SK-N-MC (cell line): ENCODE data around the gene SPATA24.

Experiments used
- DNase-seq: peaks from one replicate; pipeline ENCODE4 v3.0.0-alpha.2; 2011; ENCODE audit warnings: low read depth, low spot score
- H3K27ac ChIP-seq: fragments of 200-600 bp; sonication (generic); 2 replicates; pipeline ENCODE4 v1.5.1; 2016; ENCODE audit warnings: mixed run types
- H3K36me3 ChIP-seq: fragments of 200-600 bp; sonication (generic); 2 replicates; pipeline ENCODE4 v1.6.1; 2017; ENCODE audit warnings: antibody characterized with exemption, low read length, mixed read lengths; ENCODE audit not compliant: insufficient read depth
- H3K4me3 ChIP-seq: fragments of 200-600 bp; sonication (generic); 2 replicates; pipeline ENCODE4 v1.5.1; 2016
- H3K9ac ChIP-seq: fragments of 200-600 bp; sonication (generic); 2 replicates; pipeline ENCODE4 v1.8.0; 2017; ENCODE audit warnings: mixed run types, mixed read lengths; ENCODE audit not compliant: insufficient read length
- H3K9me3 ChIP-seq: fragments of 200-600 bp; sonication (generic); 2 replicates; pipeline ENCODE4 v1.6.1; 2017; ENCODE audit warnings: low read depth, mild to moderate bottlenecking, antibody characterized with exemption, low read length, moderate library complexity, mixed read lengths
- EZH2 ChIP-seq: fragments of 200-600 bp; sonication (generic); IDR thresholded peaks from one replicate; pipeline ENCODE4 v1.6.1; 2017; ENCODE audit warnings: antibody characterized with exemption
- FOXP2 ChIP-seq: optimal IDR thresholded peaks from 2 replicates; pipeline ENCODE3; 2011; ENCODE audit warnings: mild to moderate bottlenecking, moderate library complexity; ENCODE audit not compliant: insufficient read depth; ENCODE audit errors: extremely low read length, control extremely low read depth
- POLR2AphosphoS5 ChIP-seq: IDR thresholded peaks from 2 replicates; pipeline ENCODE4 v1.6.1; 2012; ENCODE audit warnings: mild to moderate bottlenecking, low read depth, low read length, borderline replicate concordance

Gene SPATA24

DNA sequence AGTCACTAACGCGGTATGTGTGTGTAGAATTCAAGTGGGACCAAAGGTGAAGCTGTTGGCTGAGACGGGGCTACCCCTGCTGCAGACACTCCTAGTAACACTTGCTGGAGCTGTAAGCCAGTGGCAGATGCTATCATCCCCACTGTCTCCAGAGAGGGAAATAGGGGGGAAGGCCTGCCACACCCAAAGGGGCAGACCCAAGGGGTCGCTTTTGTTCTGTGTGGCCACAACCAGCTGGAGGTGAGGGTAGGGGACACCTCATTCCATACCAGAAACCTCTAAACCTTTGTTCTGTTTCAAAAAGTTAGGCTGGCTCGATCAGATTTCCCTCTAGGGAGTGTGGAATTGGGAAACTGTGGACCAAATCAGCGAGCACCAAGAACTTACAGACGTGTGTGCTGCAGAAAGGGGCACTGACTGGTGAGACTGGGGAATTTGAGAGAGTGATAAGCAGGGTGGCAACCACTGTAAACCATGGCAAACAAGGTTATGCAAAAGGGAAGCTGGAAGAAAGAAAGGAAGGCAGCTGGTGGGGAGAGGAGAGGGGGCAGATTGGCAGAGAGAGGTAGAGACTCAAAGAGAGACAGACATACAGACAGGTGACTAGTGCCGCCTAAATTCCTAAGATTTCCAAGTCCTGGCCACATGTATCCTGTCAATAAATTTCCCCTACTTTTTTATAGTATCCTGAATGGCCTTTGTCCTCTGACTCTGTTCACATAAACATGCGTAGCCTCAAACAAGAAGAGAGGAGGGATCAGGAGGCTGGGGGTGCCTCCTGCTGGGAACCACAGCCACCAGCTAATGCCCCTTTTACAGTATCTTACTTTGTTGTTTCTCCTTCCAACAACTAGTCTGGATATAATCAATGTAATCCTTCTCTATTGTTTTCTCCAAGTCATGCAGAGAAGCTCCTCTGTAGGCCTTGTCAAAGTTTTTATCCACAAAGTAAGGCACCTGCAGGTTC is 15.6 kb upstream of the SPATA24 start:
- TF ChIP-seq EZH2 = no peak
- no peak for TF ChIP-seq POLR2AphosphoS5
- no peak for TF ChIP-seq FOXP2
- Histone ChIP-seq H3K9ac (no peak overlapping the region), H3K36me3 (no peaks in the 10 kb centered on the region), H3K27ac (no peak overlapping the region), H3K9me3 (no peaks in the 10 kb centered on the region), H3K4me3 (no peak overlapping the region)
- DNase-seq = no peak

DNA sequence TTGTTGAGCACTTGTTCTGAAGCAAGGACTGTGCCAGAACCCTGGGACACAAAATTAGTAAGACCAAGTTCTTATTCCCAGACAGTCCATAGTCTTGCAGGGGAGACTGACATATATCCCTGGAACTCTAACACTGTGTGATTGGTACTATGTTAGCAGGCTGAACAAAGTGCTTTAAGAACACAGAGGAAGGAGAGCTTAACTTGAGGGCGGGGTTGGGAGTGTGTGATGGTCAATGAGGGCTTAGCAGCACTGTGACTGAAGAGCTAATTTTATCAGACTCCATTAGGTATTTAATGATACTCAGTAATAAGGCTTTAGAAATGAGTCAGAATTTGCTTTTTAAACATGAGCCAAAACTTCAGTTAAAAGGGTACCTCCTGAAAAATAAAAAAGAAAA is 14.9 kb upstream of the SPATA24 start:
- no peaks in the 10 kb centered on the region for H3K9me3 ChIP-seq
- no peak overlapping the region for H3K4me3 ChIP-seq
- H3K36me3 ChIP-seq = no peaks in the 10 kb centered on the region
- no peak for DNase-seq
- H3K9ac ChIP-seq = no peak overlapping the region
- TF ChIP-seq POLR2AphosphoS5 (no peak), FOXP2 (no peak), EZH2 (no peak)
- H3K27ac ChIP-seq = no peak overlapping the region

DNA sequence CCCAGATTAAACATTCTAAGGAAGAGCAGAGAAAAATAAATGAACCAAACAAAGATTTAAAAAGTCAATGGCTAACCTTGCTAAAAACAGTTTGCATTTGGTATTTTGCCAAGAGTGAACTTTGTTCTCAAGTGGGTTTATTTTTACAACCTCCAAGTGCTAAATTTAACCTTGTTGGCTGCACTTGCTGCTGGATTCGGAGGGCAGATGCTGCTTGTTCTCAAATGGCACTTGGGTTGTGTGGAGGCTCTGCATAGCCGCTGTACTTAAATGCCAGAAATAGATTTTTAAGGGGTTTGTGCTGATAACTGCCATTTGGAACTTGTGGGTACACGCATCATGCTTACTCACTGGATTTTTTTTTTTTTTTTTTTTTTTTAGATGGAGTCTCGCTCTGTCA is 13.3 kb upstream of the SPATA24 start:
- Histone ChIP-seq H3K9me3 (no peaks in the 10 kb centered on the region), H3K36me3 (no peaks in the 10 kb centered on the region), H3K9ac (no peak overlapping the region), H3K4me3 (no peak overlapping the region), H3K27ac (no peak overlapping the region)
- DNase-seq = no peak
- TF ChIP-seq POLR2AphosphoS5 = no peak
- no peak for TF ChIP-seq FOXP2
- no peak for TF ChIP-seq EZH2

GRCh38 chr5:139416651-139417050 is 12.8 kb upstream of the SPATA24 start:
- H3K9me3 ChIP-seq = no peaks in the 10 kb centered on the region
- H3K36me3 ChIP-seq = no peaks in the 10 kb centered on the region
- no peak overlapping the region for H3K9ac ChIP-seq
- no peak overlapping the region for H3K4me3 ChIP-seq
- DNase-seq = no peak
- TF ChIP-seq FOXP2 (no peak), EZH2 (no peak), POLR2AphosphoS5 (no peak)
- no peak overlapping the region for H3K27ac ChIP-seq

DNA sequence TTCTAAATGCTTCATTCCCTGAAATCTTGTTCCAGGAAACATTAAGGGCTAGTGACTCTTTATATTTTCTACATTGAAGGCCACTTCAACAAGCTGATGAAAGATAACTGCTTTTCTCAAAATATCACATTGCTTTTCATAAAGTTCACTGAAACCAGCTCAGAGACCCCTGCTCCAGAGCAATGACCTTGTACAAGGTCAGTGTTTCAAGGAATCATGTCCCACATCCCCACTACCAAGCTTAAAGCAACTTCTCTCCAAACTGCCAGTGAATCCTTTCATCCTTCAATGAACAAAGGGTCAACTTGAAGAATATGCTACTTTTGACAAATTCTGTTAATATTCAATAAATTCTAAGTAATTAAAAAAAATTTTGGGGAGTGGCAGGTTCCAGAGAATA is 12.0 kb upstream of the SPATA24 start:
- Histone ChIP-seq H3K9ac (no peak overlapping the region), H3K27ac (no peak overlapping the region)

DNA sequence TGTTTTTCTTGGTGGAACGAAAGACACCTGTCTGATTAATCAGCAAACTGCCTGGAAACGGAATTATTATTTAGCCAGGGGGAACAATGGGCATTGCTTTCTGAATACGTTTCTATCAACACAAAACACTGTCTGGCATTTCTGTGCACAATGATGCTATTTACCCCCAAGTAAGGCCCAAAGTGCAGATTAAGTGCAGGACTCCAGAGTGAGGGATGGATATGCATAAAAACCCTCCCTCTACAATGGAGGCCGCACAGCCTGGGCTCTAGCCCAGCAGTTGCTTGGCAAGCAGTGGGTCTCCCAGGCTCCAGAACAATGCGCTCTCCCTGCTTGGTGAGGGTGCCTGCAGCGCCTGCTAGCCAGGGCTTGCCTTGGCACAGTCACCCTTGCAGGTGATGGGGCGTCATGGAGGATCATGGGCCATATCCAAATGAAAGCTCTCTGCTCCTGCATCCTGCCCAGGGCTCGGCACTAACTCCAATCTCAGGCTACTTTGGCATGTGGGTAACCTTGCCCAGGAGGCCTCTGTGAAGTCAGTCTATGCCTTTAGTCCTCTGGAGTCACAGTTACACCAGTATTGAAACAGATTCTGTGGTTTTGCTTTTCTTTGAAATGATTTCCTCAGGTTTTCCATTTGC is 11.5 kb upstream of the SPATA24 start:
- H3K4me3 ChIP-seq = no peak overlapping the region
- no peaks in the 10 kb centered on the region for H3K36me3 ChIP-seq
- H3K9ac ChIP-seq = no peak overlapping the region
- H3K9me3 ChIP-seq = no peaks in the 10 kb centered on the region
- TF ChIP-seq EZH2 (no peak), POLR2AphosphoS5 (no peak), FOXP2 (no peak)
- DNase-seq = no peak
- no peak overlapping the region for H3K27ac ChIP-seq

More for the DNA sequence above, 12.0 kb upstream of the SPATA24 start:
- H3K9me3 ChIP-seq = no peaks in the 10 kb centered on the region
- no peak for DNase-seq
- TF ChIP-seq EZH2 (no peak), FOXP2 (no peak), POLR2AphosphoS5 (no peak)
- H3K36me3 ChIP-seq = no peaks in the 10 kb centered on the region
- no peak overlapping the region for H3K4me3 ChIP-seq

DNA sequence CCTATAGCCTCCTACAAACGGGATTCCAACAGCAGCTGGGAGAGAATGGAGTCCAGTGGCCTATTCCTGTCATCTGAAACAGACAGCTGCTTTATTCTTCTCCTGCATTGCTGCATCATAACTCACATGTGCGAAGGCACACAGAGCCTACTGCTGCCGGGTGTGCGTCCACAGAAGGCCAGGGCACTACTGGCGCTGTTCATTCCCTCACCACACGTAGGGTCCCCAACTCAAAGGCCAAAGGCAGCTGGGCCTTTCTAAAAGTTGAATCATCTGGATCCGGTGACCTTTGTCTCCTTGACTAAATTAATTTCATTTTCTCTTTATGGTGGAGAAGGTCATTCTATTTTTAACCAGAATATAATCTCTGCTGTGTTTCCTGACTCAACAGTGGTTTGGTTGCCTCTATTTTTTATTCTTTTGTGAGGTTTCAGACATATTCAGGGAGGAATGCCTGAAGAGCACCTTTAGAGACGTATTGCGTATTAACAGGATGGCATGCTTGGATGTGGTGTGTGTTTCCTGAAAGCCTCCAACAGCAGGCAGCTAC is 10.8 kb upstream of the SPATA24 start:
- no peak for TF ChIP-seq FOXP2
- no peak for TF ChIP-seq EZH2
- TF ChIP-seq POLR2AphosphoS5 = no peak
- no peak for DNase-seq

GRCh38 chr5:139413963-139414362 is 10.1 kb upstream of the SPATA24 start:
- no peak for TF ChIP-seq FOXP2
- TF ChIP-seq EZH2 = no peak
- no peak for TF ChIP-seq POLR2AphosphoS5
- Histone ChIP-seq H3K4me3 (no peak overlapping the region), H3K9ac (no peak overlapping the region), H3K36me3 (no peaks in the 10 kb centered on the region), H3K27ac (no peak overlapping the region; the same call in 1 of the 2 replicates), H3K9me3 (no peaks in the 10 kb centered on the region)
- DNase-seq = no peak

More for the DNA sequence above, 10.8 kb upstream of the SPATA24 start:
- Histone ChIP-seq H3K27ac (no peak overlapping the region; the same call in 1 of the 2 replicates), H3K36me3 (no peaks in the 10 kb centered on the region), H3K9ac (no peak overlapping the region), H3K9me3 (no peaks in the 10 kb centered on the region), H3K4me3 (no peak overlapping the region)
